WTC11 (cell line): ENCODE measurements around the gene EYS. TPM values are rescaled to one million over a fixed set of nuclear protein-coding genes. Genes with fewer than 3 reads are reported as not detected.

Experiments
- ATAC-seq: fragments of 200-7000 bp; cut with Tn5 transposase; 2 replicates; pipeline ENCODE4 v1.10.0; 2021; ENCODE audit warnings: mild to moderate bottlenecking, moderate library complexity
- CTCF ChIA-PET: fragments of 300-600 bp; sonication (Branson Sonifier 250); formaldehyde crosslinking; loops from one replicate; lab custom pipeline; 2021; ENCODE audit warnings: antibody characterized with exemption; lab: Charles Lee
- POLR2A ChIA-PET: fragments of 350-600 bp; sonication (Branson Sonifier 250); formaldehyde crosslinking; loops from one replicate; lab custom pipeline; 2021; ENCODE audit warnings: antibody characterized with exemption; lab: Charles Lee
- DNase-seq: peaks from one replicate; pipeline ENCODE4 v3.0.0; 2021; ENCODE audit warnings: low spot score
- H3K27ac Mint-ChIP-seq: 2 replicates; pipeline ENCODE4 v1.8.0; 2021; ENCODE audit warnings: mixed read lengths
- H3K27me3 Mint-ChIP-seq: 2 replicates; pipeline ENCODE4 v1.8.0; 2021; ENCODE audit warnings: low read depth, mild to moderate bottlenecking, moderate library complexity, mixed read lengths
- H3K36me3 Mint-ChIP-seq: 2 replicates; pipeline ENCODE4 v1.8.0; 2021; ENCODE audit warnings: mixed read lengths
- H3K4me1 Mint-ChIP-seq: 2 replicates; pipeline ENCODE4 v1.8.0; 2022; ENCODE audit warnings: mixed read lengths
- H3K4me3 Mint-ChIP-seq: 2 replicates; pipeline ENCODE4 v1.8.0; 2021; ENCODE audit warnings: mild to moderate bottlenecking, moderate library complexity, mixed read lengths
- H3K9me3 Mint-ChIP-seq: 2 replicates; pipeline ENCODE4 v1.8.0; 2021; ENCODE audit warnings: mixed read lengths
- ATF1 ChIP-seq: sonication (generic); formaldehyde crosslinking; IDR thresholded peaks from 2 replicates; pipeline ENCODE4 v1.8.1; 2023; ENCODE audit warnings: mild to moderate bottlenecking, moderate library complexity, missing genetic modification reagents
- ATF3 ChIP-seq: sonication (generic); formaldehyde crosslinking; conservative IDR thresholded peaks from 2 replicates; pipeline ENCODE4 v1.8.1; 2022; ENCODE audit warnings: mild to moderate bottlenecking, missing genetic modification reagents
- CBFB ChIP-seq: sonication (generic); formaldehyde crosslinking; IDR thresholded peaks from 2 replicates; pipeline ENCODE4 v1.8.1; 2022; ENCODE audit warnings: mild to moderate bottlenecking, low read depth, missing genetic modification reagents
- ELF4 ChIP-seq: sonication (generic); formaldehyde crosslinking; IDR thresholded peaks from 2 replicates; pipeline ENCODE4 v1.8.1; 2022; ENCODE audit warnings: low read depth, mild to moderate bottlenecking, moderate library complexity, missing genetic modification reagents
- EMX1 ChIP-seq: fragments of 250-450 bp; sonication (Bioruptor Pico); IDR thresholded peaks from 2 replicates; pipeline ENCODE4 v1.8.0; 2021; ENCODE audit warnings: mild to moderate bottlenecking
- JUN ChIP-seq: sonication (generic); formaldehyde crosslinking; IDR thresholded peaks from 2 replicates; pipeline ENCODE4 v1.8.0; 2023; ENCODE audit warnings: mild to moderate bottlenecking, missing genetic modification reagents
- MAX ChIP-seq: sonication (generic); formaldehyde crosslinking; IDR thresholded peaks from 2 replicates; pipeline ENCODE4 v1.8.0; 2022; ENCODE audit warnings: mild to moderate bottlenecking, missing genetic modification reagents
- MLX ChIP-seq: sonication (generic); formaldehyde crosslinking; IDR thresholded peaks from 2 replicates; pipeline ENCODE4 v1.8.1; 2023; ENCODE audit warnings: mild to moderate bottlenecking, missing genetic modification reagents, moderate library complexity
- MXD4 ChIP-seq: fragments of 250-450 bp; sonication (Bioruptor Pico); IDR thresholded peaks from 2 replicates; pipeline ENCODE4 v1.8.0; 2021; ENCODE audit warnings: mild to moderate bottlenecking, moderate library complexity, borderline replicate concordance
- NR2C2 ChIP-seq: sonication (generic); formaldehyde crosslinking; IDR thresholded peaks from 2 replicates; pipeline ENCODE4 v1.8.0; 2022; ENCODE audit warnings: mild to moderate bottlenecking, missing genetic modification reagents
- NR3C1 ChIP-seq: sonication (generic); formaldehyde crosslinking; conservative IDR thresholded peaks from 2 replicates; pipeline ENCODE4 v1.8.1; 2023; ENCODE audit warnings: low read depth, mild to moderate bottlenecking, missing genetic modification reagents
- OVOL2 ChIP-seq: fragments of 250-450 bp; sonication (Bioruptor Pico); IDR thresholded peaks from 2 replicates; pipeline ENCODE4 v1.9.0; 2021; ENCODE audit warnings: mild to moderate bottlenecking, borderline replicate concordance
- PREB ChIP-seq: sonication (generic); formaldehyde crosslinking; IDR thresholded peaks from 2 replicates; pipeline ENCODE4 v1.8.1; 2022; ENCODE audit warnings: mild to moderate bottlenecking, missing genetic modification reagents, moderate library complexity, borderline replicate concordance
- PRRX2 ChIP-seq: fragments of 250-450 bp; sonication (Bioruptor Pico); IDR thresholded peaks from 2 replicates; pipeline ENCODE4 v1.8.0; 2021; ENCODE audit warnings: mild to moderate bottlenecking
- RORB ChIP-seq: fragments of 250-450 bp; sonication (Bioruptor Pico); IDR thresholded peaks from 2 replicates; pipeline ENCODE4 v1.9.0; 2021; ENCODE audit warnings: mild to moderate bottlenecking
- TEAD4 ChIP-seq: sonication (generic); formaldehyde crosslinking; IDR thresholded peaks from 2 replicates; pipeline ENCODE4 v1.8.0; 2022; ENCODE audit warnings: mild to moderate bottlenecking, missing genetic modification reagents
- USF2 ChIP-seq: sonication (generic); formaldehyde crosslinking; IDR thresholded peaks from 2 replicates; pipeline ENCODE4 v1.8.1; 2023; ENCODE audit warnings: mild to moderate bottlenecking, missing genetic modification reagents, moderate library complexity
- total RNA-seq: library from RNA; stranded (reverse); gene quantifications from 3 replicates; pipeline ENCODE4 v1.2.3, GENCODE V29; 2021
- TF ChIP-seq, protein P1 (sequence below): sonication (generic); formaldehyde crosslinking; IDR thresholded peaks from 2 replicates; pipeline ENCODE4 v1.8.0; 2022; ENCODE audit warnings: mild to moderate bottlenecking, missing genetic modification reagents
- TF ChIP-seq, protein P2 (sequence below): fragments of 250-450 bp; sonication (Bioruptor Pico); IDR thresholded peaks from 2 replicates; pipeline ENCODE4 v1.9.0; 2021; ENCODE audit warnings: mild to moderate bottlenecking, borderline replicate concordance
- TF ChIP-seq, protein P3 (sequence below): sonication (generic); formaldehyde crosslinking; IDR thresholded peaks from 2 replicates; pipeline ENCODE4 v1.8.1; 2023; ENCODE audit warnings: mild to moderate bottlenecking, missing genetic modification reagents

The EYS gene
- total RNA-seq, 1 experiment from 2014 or later, result not detected

DNA sequence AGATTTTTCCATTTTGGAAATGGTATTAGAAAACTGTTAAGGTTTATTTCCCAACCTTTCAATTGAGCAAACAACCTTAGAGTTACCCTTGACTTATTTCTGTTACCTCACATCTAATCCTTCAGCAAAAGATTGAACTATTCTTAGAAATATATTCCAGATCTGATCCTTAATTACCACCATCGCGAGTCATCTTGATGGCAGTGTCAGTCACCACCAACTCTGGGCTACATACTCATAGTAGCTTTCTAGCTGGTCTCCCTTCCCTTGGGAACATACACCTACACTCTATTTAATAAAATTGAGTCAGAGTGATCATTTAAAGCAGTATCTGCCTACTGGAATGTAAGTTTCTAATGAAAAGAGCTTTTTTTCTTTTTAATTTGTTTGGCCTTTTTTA, 308.2 kb downstream of the EYS start:
- POLR2A ChIA-PET, result no interaction called here
- ATAC-seq (no peak), DNase-seq (no peak)
- CTCF ChIA-PET, result no interaction called here
- Mint-ChIP-seq H3K9me3 (peaks cover 47% of the 10 kb centered on the region), H3K36me3 (peaks cover 18% of the 10 kb centered on the region), H3K27ac (no peak overlapping the region), H3K4me3 (no peak overlapping the region), H3K4me1 (no peaks in the 10 kb centered on the region), H3K27me3 (0 out of 2 replicates have a peak, but pooled peaks cover 3% of the 10 kb centered on the region)
- TF ChIP-seq PREB (CRISPR knock-in tag) (no peak), TEAD4 (CRISPR knock-in tag) (no peak), PRRX2 (CRISPR knock-in tag) (no peak), MAX (no peak), RORB (CRISPR knock-in tag) (no peak), ATF3 (CRISPR knock-in tag) (no peak), MLX (CRISPR knock-in tag) (no peak), NR3C1 (CRISPR knock-in tag) (no peak), USF2 (no peak), MXD4 (no peak), NR2C2 (CRISPR knock-in tag) (no peak), CBFB (CRISPR knock-in tag) (no peak), ATF1 (CRISPR knock-in tag) (no peak), ELF4 (CRISPR knock-in tag) (no peak), EMX1 (CRISPR knock-in tag) (no peak), JUN (CRISPR knock-in tag) (no peak), OVOL2 (CRISPR knock-in tag) (no peak)
- TF ChIP-seq, protein P1, sequence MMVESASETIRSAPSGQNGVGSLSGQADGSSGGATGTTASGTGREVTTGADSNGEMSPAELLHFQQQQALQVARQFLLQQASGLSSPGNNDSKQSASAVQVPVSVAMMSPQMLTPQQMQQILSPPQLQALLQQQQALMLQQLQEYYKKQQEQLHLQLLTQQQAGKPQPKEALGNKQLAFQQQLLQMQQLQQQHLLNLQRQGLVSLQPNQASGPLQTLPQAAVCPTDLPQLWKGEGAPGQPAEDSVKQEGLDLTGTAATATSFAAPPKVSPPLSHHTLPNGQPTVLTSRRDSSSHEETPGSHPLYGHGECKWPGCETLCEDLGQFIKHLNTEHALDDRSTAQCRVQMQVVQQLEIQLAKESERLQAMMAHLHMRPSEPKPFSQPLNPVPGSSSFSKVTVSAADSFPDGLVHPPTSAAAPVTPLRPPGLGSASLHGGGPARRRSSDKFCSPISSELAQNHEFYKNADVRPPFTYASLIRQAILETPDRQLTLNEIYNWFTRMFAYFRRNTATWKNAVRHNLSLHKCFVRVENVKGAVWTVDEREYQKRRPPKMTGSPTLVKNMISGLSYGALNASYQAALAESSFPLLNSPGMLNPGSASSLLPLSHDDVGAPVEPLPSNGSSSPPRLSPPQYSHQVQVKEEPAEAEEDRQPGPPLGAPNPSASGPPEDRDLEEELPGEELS (CRISPR knock-in tag), result no peak
- TF ChIP-seq, protein P2, sequence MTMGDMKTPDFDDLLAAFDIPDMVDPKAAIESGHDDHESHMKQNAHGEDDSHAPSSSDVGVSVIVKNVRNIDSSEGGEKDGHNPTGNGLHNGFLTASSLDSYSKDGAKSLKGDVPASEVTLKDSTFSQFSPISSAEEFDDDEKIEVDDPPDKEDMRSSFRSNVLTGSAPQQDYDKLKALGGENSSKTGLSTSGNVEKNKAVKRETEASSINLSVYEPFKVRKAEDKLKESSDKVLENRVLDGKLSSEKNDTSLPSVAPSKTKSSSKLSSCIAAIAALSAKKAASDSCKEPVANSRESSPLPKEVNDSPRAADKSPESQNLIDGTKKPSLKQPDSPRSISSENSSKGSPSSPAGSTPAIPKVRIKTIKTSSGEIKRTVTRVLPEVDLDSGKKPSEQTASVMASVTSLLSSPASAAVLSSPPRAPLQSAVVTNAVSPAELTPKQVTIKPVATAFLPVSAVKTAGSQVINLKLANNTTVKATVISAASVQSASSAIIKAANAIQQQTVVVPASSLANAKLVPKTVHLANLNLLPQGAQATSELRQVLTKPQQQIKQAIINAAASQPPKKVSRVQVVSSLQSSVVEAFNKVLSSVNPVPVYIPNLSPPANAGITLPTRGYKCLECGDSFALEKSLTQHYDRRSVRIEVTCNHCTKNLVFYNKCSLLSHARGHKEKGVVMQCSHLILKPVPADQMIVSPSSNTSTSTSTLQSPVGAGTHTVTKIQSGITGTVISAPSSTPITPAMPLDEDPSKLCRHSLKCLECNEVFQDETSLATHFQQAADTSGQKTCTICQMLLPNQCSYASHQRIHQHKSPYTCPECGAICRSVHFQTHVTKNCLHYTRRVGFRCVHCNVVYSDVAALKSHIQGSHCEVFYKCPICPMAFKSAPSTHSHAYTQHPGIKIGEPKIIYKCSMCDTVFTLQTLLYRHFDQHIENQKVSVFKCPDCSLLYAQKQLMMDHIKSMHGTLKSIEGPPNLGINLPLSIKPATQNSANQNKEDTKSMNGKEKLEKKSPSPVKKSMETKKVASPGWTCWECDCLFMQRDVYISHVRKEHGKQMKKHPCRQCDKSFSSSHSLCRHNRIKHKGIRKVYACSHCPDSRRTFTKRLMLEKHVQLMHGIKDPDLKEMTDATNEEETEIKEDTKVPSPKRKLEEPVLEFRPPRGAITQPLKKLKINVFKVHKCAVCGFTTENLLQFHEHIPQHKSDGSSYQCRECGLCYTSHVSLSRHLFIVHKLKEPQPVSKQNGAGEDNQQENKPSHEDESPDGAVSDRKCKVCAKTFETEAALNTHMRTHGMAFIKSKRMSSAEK, result no peak
- TF ChIP-seq, protein P3, sequence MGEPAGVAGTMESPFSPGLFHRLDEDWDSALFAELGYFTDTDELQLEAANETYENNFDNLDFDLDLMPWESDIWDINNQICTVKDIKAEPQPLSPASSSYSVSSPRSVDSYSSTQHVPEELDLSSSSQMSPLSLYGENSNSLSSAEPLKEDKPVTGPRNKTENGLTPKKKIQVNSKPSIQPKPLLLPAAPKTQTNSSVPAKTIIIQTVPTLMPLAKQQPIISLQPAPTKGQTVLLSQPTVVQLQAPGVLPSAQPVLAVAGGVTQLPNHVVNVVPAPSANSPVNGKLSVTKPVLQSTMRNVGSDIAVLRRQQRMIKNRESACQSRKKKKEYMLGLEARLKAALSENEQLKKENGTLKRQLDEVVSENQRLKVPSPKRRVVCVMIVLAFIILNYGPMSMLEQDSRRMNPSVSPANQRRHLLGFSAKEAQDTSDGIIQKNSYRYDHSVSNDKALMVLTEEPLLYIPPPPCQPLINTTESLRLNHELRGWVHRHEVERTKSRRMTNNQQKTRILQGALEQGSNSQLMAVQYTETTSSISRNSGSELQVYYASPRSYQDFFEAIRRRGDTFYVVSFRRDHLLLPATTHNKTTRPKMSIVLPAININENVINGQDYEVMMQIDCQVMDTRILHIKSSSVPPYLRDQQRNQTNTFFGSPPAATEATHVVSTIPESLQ (CRISPR knock-in tag), result no peak
